ENCODE data around the gene SLC4A4. TPM values are rescaled to one million over a fixed set of nuclear protein-coding genes. Genes with fewer than 3 reads are reported as not detected.
A peak's percentile ranks its signal among the peaks of the same experiment; 100 is the strongest.

SLC4A4 gene
- total and polyA plus RNA-seq, 2 experiments from 2014 or later: 9.6 to 14.2 TPM

- Histone ChIP-seq H3K9me2 (replicated peaks; ENCODE audit: insufficient read depth) (no peaks in the 10 kb centered on the region), H3K27ac (no peak overlapping the region), H3K4me2 (no peak overlapping the region), H3K4me1 (ENCODE audit: insufficient read depth) (peaks cover 4% of the 10 kb centered on the region), H2AFZ (no peak overlapping the region), H3K79me2 (no peaks in the 10 kb centered on the region), H3K9me3 (ENCODE audit: low read depth) (no peaks in the 10 kb centered on the region), H3K4me3 (no peak overlapping the region), H4K20me1 (ENCODE audit: insufficient read depth, poor library complexity, severe bottlenecking) (no peaks in the 10 kb centered on the region), H3K27me3 (no peaks in the 10 kb centered on the region), H3K36me3 (replicated peaks; ENCODE audit: insufficient read depth, low read depth) (no peaks in the 10 kb centered on the region)
- WGBS (ENCODE audit: low lambda C conversion rate, missing lambda C conversion rate): 92% methylated on average over 3 of the region's 3 CpGs
- no peak for DNase-seq (ENCODE audit: low spot score)
- TF ChIP-seq EZH2 (IDR thresholded peaks at IDR 0.05; ENCODE audit: borderline replicate concordance): no peak
- no peak for TF ChIP-seq EZH2phosphoT487 (IDR thresholded peaks at IDR 0.05; ENCODE audit: low read depth, severe bottlenecking, unreplicated experiment)
- TF ChIP-seq CTCF (IDR thresholded peaks at IDR 0.05; ENCODE audit: poor library complexity): no peak
These were observed 53.3 kb downstream of the SLC4A4 start for GRCh38 chr4:71392109-71392508.

- peak; percentile 8 for DNase-seq (ENCODE audit: low spot score)
- 48% methylated on average over 1 of the region's 1 CpG for WGBS (ENCODE audit: low lambda C conversion rate, missing lambda C conversion rate)
- no peak overlapping the region for H3K4me2 ChIP-seq
- H2AFZ ChIP-seq: no peak overlapping the region
- no peaks in the 10 kb centered on the region for H3K9me3 ChIP-seq (ENCODE audit: low read depth)
- no peaks in the 10 kb centered on the region for H3K9me2 ChIP-seq (replicated peaks; ENCODE audit: insufficient read depth)
- no peaks in the 10 kb centered on the region for H3K27me3 ChIP-seq
- no peaks in the 10 kb centered on the region for H3K36me3 ChIP-seq (replicated peaks; ENCODE audit: insufficient read depth, low read depth)
- H3K4me3 ChIP-seq: no peak overlapping the region
- no peaks in the 10 kb centered on the region for H4K20me1 ChIP-seq (ENCODE audit: insufficient read depth, poor library complexity, severe bottlenecking)
- H3K79me2 ChIP-seq: no peaks in the 10 kb centered on the region
- H3K4me1 ChIP-seq (ENCODE audit: insufficient read depth): no peaks in the 10 kb centered on the region
- TF ChIP-seq EZH2 (IDR thresholded peaks at IDR 0.05; ENCODE audit: borderline replicate concordance): no peak
- TF ChIP-seq CTCF (IDR thresholded peaks at IDR 0.05; ENCODE audit: poor library complexity): no peak
- TF ChIP-seq EZH2phosphoT487 (IDR thresholded peaks at IDR 0.05; ENCODE audit: low read depth, severe bottlenecking, unreplicated experiment): no peak
- no peak overlapping the region for H3K27ac ChIP-seq
These were observed 57.6 kb downstream of the SLC4A4 start for GRCh38 chr4:71396382-71396781.

GRCh38 chr4:71400810-71401209 lies 62.0 kb downstream of the SLC4A4 start:
- Histone ChIP-seq H3K79me2 (no peaks in the 10 kb centered on the region), H3K4me3 (no peak overlapping the region), H3K36me3 (replicated peaks; ENCODE audit: insufficient read depth, low read depth) (no peaks in the 10 kb centered on the region), H3K4me2 (no peak overlapping the region), H3K9me2 (replicated peaks; ENCODE audit: insufficient read depth) (no peaks in the 10 kb centered on the region), H3K27ac (no peak overlapping the region), H2AFZ (no peak overlapping the region), H4K20me1 (ENCODE audit: insufficient read depth, poor library complexity, severe bottlenecking) (no peaks in the 10 kb centered on the region), H3K27me3 (no peaks in the 10 kb centered on the region), H3K4me1 (ENCODE audit: insufficient read depth) (no peaks in the 10 kb centered on the region), H3K9me3 (ENCODE audit: low read depth) (no peaks in the 10 kb centered on the region)
- DNase-seq (ENCODE audit: low spot score): no peak
- TF ChIP-seq EZH2phosphoT487 (IDR thresholded peaks at IDR 0.05; ENCODE audit: low read depth, severe bottlenecking, unreplicated experiment) (no peak), EZH2 (IDR thresholded peaks at IDR 0.05; ENCODE audit: borderline replicate concordance) (no peak), CTCF (IDR thresholded peaks at IDR 0.05; ENCODE audit: poor library complexity) (no peak)

GRCh38 chr4:71402616-71403015 lies 63.8 kb downstream of the SLC4A4 start:
- TF ChIP-seq EZH2 (IDR thresholded peaks at IDR 0.05; ENCODE audit: borderline replicate concordance) (no peak), EZH2phosphoT487 (IDR thresholded peaks at IDR 0.05; ENCODE audit: low read depth, severe bottlenecking, unreplicated experiment) (no peak)
- Histone ChIP-seq H2AFZ (no peak overlapping the region), H4K20me1 (ENCODE audit: insufficient read depth, poor library complexity, severe bottlenecking) (no peaks in the 10 kb centered on the region)

More at GRCh38 chr4:71402616-71403015, 63.8 kb downstream of the SLC4A4 start:
- Histone ChIP-seq H3K9me3 (ENCODE audit: low read depth) (no peaks in the 10 kb centered on the region), H3K36me3 (replicated peaks; ENCODE audit: insufficient read depth, low read depth) (no peaks in the 10 kb centered on the region), H3K27me3 (no peaks in the 10 kb centered on the region), H3K79me2 (no peaks in the 10 kb centered on the region), H3K4me1 (ENCODE audit: insufficient read depth) (no peaks in the 10 kb centered on the region), H3K27ac (no peak overlapping the region), H3K4me3 (no peak overlapping the region), H3K4me2 (no peak overlapping the region), H3K9me2 (replicated peaks; ENCODE audit: insufficient read depth) (no peaks in the 10 kb centered on the region)
- no peak for DNase-seq (ENCODE audit: low spot score)
